C4-2B (cell line): Measurements from ENCODE around the gene NLGN1.

ENCODE experiments used
- CTCF ChIP-seq: fragments of 450-650 bp; conservative IDR thresholded peaks from 2 replicates; pipeline ENCODE4 v1.5.1; 2017; ENCODE audit warnings: mild to moderate bottlenecking
- ZFX ChIP-seq: fragments of 450-650 bp; IDR thresholded peaks from 2 replicates; pipeline ENCODE4 v1.6.1; 2017

GRCh38 chr3:173977747-173978146, 580.2 kb downstream of the NLGN1 start:
- TF ChIP-seq CTCF, result no peak
- TF ChIP-seq ZFX, result no peak
